ENCODE data around the gene TMC8. TPM values are rescaled to one million over a fixed set of nuclear protein-coding genes. Genes with fewer than 3 reads are reported as not detected.
"Not testable (repeated sequence)": the region's sequence is repeated elsewhere in the genome, so short reads cannot be mapped to it uniquely, and the experiment has no call there.

The TMC8 gene
- 1 to 10 TPM; 2.6 to 3.9 (median 3.0) TPM for total RNA-seq
- polyA plus RNA-seq: 2.4 TPM
- long read RNA-seq, donor 1, full-length matches to known transcripts: 1 of 10 reads
- long read RNA-seq, donor 1, partial matches to known transcripts: 3 of 10 reads
- long read RNA-seq, donor 1, other reads (novel, unspliced or antisense): 6 of 10 reads
- long read RNA-seq, donor 2, partial matches to known transcripts: 0 of 2 reads
- long read RNA-seq, donor 2, other reads (novel, unspliced or antisense): 2 of 2 reads
- long read RNA-seq, donor 3, partial matches to known transcripts: 0 of 6 reads
- long read RNA-seq, donor 3, other reads (novel, unspliced or antisense): 6 of 6 reads
- long read RNA-seq, donor 4: 0 reads

DNA sequence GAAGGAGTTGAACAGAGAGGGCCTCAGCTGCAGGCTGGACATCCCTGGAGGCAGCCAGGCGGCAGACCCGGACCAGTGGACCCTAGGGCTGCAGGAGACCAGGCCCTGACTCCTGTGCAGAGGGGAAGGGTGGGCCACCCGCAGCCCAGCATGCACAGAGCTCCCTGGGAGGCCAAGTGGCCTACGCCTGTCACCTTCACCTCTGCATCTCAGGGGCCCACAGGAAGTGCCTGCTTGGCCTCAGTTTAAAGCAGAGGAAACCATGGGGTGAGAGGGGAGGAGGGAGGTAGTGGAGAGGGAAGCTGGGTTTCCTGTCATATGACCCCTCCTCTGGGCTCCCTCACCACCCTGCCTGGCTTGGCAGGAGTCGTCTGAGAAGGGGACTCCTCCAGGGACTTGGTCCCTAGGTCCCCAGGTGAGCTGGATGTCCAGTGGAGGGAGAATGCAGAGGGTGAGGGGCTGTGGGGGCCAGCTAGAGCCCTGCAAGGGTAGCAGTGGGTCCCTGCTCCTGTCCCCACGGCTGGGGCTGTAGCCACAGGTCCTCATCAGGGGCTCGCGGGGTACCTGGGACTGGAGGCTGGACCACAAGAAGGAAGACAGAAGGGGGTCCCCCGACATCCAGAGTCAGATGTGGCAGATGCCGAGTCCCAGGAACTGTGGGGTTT lies at the start of gene TMC8:
Gene TMC8, plus strand, starts transcription at position 335 of the 665 bp plus-strand sequence. CDS start 818 bp downstream, outside the sequence.
- Histone ChIP-seq H3K27me3 (ENCODE audit: control insufficient read depth, insufficient read depth) (no peaks in the 10 kb centered on the region), H3K27ac (ENCODE audit: low read length) (no peak within 1 kb of the TSS), H3K4me3 (ENCODE audit: low read length) (peak within 1 kb of the TSS; percentile 7), H3K4me1 (ENCODE audit: control insufficient read depth, insufficient read depth, low read length) (peaks cover 4% of the 10 kb centered on the region), H3K9me3 (ENCODE audit: control insufficient read depth, low read length) (no peaks in the 10 kb centered on the region)
- 70% methylated on average over 10 of the region's 10 CpGs for WGBS
- intact Hi-C loops (cut with DNase I): loop anchor here in 1 of 4 donors (5.0 kb wide), 1 partner anchor 42 kb away; no protein-coding TSS in a partner anchor
- ATAC-seq: peak in 1 of 2 donors; percentile 1
- peak in 2 of 3 donors; percentile 70 to 78 for DNase-seq

DNA sequence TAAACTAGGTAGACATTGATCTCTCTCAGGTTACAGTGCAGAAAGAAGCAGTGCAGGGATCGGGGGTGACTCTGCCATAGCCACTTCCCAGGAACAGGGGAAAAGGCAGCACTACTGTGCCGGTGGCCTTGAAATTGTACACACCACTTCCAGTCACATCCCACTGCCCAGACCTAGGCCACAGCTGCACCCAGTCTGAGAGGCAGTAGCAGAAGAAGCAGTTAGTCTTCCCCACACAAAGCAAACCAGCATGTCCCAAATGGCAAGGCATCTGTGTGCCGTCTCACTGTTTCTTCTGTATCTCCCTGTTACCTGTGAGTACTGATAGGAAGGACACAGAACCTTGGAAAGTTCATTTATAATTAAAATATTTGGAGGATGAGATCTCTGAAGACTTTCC lies 49.0 kb upstream of the TMC8 start:
- DNase-seq: no peak
- Histone ChIP-seq H3K9me3 (ENCODE audit: control insufficient read depth, low read length) (no peaks in the 10 kb centered on the region), H3K27me3 (ENCODE audit: control insufficient read depth, insufficient read depth) (no peaks in the 10 kb centered on the region), H3K4me1 (ENCODE audit: control insufficient read depth, insufficient read depth, low read length) (no peaks in the 10 kb centered on the region), H3K27ac (ENCODE audit: low read length) (peak overlapping the region; percentile 14), H3K4me3 (ENCODE audit: low read length) (no peak overlapping the region)
- 74% methylated on average over 3 of the region's 3 CpGs for WGBS
- ATAC-seq: peak in 1 of 2 donors; percentile 30
- intact Hi-C loops (cut with DNase I): no loop called here

DNA sequence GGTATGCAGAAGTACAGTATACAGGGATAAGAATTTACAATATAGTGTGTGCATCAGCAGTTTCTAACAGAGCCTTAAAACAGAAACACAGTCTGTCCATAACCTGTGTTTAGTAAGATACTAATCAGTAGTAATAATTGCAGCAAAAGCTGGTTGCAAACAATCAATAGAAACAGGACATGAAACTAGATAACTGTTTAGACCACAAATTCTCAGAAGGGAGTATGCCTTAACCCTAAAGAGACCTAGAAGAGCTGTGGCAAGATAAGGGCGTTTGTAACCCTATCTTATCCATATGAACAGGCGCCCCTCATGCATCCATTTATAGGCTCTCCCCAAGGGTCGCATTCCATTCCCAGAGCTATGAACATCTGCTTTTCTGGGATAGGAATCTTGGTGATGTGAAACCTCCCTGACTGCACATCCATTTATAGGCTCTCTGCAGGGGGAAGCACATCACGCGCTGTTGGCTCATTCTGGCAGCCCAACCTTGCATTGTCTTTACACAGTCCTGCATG lies 48.2 kb upstream of the TMC8 start:
- intact Hi-C loops (cut with DNase I); H3K4me1 ChIP-seq (ENCODE audit: control insufficient read depth, insufficient read depth, low read length); H3K27me3 ChIP-seq (ENCODE audit: control insufficient read depth, insufficient read depth); H3K4me3 ChIP-seq (ENCODE audit: low read length); ATAC-seq; H3K9me3 ChIP-seq (ENCODE audit: control insufficient read depth, low read length); DNase-seq: not testable (repeated sequence)
- 50% methylated on average over 5 of the region's 5 CpGs for WGBS
- peak overlapping the region; percentile 7 for H3K27ac ChIP-seq (ENCODE audit: low read length)

DNA sequence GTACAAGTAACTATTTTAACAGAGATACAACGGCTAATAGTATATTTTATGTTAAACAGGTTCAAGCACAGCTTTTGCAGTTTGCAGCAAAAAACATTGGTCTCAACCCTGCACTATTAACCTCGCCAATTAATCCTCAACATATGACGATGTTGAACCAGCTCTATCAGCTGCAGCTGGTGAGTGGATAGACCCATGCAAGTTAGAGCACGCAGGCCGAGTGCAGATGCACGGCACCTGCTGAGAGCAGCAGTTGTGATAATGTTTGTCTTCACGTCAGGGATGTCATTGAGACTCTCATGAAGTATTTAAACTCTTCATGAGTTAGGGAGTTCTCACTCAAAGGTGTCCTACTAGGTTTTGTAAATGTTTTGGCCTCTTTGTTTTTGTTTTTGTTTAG lies 47.6 kb upstream of the TMC8 start:
- DNase-seq: no peak
- H3K27me3 ChIP-seq (ENCODE audit: control insufficient read depth, insufficient read depth): no peaks in the 10 kb centered on the region
- no peaks in the 10 kb centered on the region for H3K4me1 ChIP-seq (ENCODE audit: control insufficient read depth, insufficient read depth, low read length)
- intact Hi-C loops (cut with DNase I): no loop called here
- ATAC-seq: no peak
- 69% methylated on average over 7 of the region's 7 CpGs for WGBS
- H3K27ac ChIP-seq (ENCODE audit: low read length): peak overlapping the region; percentile 83
- no peaks in the 10 kb centered on the region for H3K9me3 ChIP-seq (ENCODE audit: control insufficient read depth, low read length)
- no peak overlapping the region for H3K4me3 ChIP-seq (ENCODE audit: low read length)

- intact Hi-C loops (cut with DNase I): no loop called here
Observed at GRCh38 chr17:78086740-78087139, 43.8 kb upstream of the TMC8 start.

DNA sequence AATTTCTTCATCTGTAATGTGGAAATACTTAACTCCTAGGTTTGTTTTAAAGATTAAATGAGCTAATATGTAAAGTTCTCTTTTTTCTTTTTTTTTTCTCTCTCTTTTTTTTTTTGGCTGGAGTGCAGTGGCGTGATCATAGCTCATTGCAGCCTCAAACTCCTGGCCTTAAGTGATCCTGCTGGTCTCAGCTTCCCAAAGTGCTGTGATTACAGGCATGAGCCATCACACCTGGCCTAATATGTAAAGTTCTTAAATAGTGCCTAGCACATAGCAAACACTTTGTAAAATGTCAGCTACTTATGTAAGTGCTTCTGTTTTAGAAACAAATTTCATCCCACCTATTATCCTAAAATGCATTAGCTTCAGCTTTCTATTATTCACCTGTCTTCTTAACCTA lies 42.0 kb upstream of the TMC8 start:
- ATAC-seq: no peak
- no peak overlapping the region for H3K27ac ChIP-seq (ENCODE audit: low read length)

More at GRCh38 chr17:78086740-78087139, 43.8 kb upstream of the TMC8 start:
- ATAC-seq (no peak), DNase-seq (no peak)
- Histone ChIP-seq H3K27me3 (ENCODE audit: control insufficient read depth, insufficient read depth) (no peaks in the 10 kb centered on the region), H3K27ac (ENCODE audit: low read length) (no peak overlapping the region), H3K9me3 (ENCODE audit: control insufficient read depth, low read length) (no peaks in the 10 kb centered on the region), H3K4me1 (ENCODE audit: control insufficient read depth, insufficient read depth, low read length) (peaks cover 2% of the 10 kb centered on the region), H3K4me3 (ENCODE audit: low read length) (no peak overlapping the region)
- 94% methylated on average over 13 of the region's 13 CpGs for WGBS

DNA sequence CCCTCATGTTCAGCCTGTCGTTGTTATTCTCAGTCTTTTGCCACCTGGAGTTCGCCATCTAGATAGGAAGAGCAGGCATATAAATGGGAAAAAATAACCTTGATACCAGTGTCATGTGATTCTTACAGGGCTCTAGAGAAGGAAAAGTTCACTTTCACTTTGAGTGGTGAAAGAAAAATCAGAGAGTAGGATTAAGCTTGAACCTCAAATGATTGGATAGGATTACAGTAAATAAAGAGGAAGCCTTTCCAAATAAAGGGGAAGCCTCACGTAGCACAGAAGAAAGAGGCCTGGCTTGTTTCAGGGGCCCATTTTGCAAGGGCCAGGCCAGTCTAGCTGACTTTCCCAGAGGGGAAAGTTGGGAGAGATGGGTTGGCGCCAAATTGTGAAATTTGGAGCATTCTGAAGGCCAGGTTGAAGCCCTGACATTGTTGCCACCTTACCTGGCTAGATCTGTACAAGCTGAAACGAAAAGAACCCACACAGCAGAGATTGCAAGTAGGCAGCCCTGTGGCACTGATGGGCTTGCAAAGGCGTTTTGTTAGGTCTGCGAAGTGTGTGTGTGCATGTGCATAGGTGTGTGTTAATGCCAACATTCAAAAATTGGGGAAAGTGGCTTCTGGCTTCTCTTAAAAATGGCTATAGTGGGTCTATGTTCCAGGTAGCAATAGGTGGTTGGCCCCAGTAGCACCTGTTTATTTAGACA lies 40.8 kb upstream of the TMC8 start:
- Histone ChIP-seq H3K4me3 (ENCODE audit: low read length) (no peak overlapping the region), H3K4me1 (ENCODE audit: control insufficient read depth, insufficient read depth, low read length) (peaks cover 2% of the 10 kb centered on the region), H3K27ac (ENCODE audit: low read length) (peak overlapping the region; percentile 48), H3K9me3 (ENCODE audit: control insufficient read depth, low read length) (no peaks in the 10 kb centered on the region), H3K27me3 (ENCODE audit: control insufficient read depth, insufficient read depth) (no peaks in the 10 kb centered on the region)
- 72% methylated on average over 7 of the region's 7 CpGs for WGBS
- intact Hi-C loops (cut with DNase I): loop anchor here in 1 of 4 donors (10.0 kb wide), 1 partner anchor 65 kb away; no protein-coding TSS in a partner anchor
- no peak for DNase-seq
- ATAC-seq: peak in 1 of 2 donors; percentile 34

More for the DNA sequence above, 42.0 kb upstream of the TMC8 start:
- Histone ChIP-seq H3K4me3 (ENCODE audit: low read length) (no peak overlapping the region), H3K4me1 (ENCODE audit: control insufficient read depth, insufficient read depth, low read length) (peaks cover 2% of the 10 kb centered on the region), H3K9me3 (ENCODE audit: control insufficient read depth, low read length) (no peaks in the 10 kb centered on the region), H3K27me3 (ENCODE audit: control insufficient read depth, insufficient read depth) (no peaks in the 10 kb centered on the region)
- DNase-seq: no peak
- 88% methylated on average over 1 of the region's 1 CpG for WGBS
- intact Hi-C loops (cut with DNase I): no loop called here

GRCh38 chr17:78092794-78093324 lies 37.7 kb upstream of the TMC8 start:
- Histone ChIP-seq H3K27ac (ENCODE audit: low read length) (no peak overlapping the region), H3K4me1 (ENCODE audit: control insufficient read depth, insufficient read depth, low read length) (peaks cover 2% of the 10 kb centered on the region), H3K27me3 (ENCODE audit: control insufficient read depth, insufficient read depth) (no peaks in the 10 kb centered on the region), H3K4me3 (ENCODE audit: low read length) (no peak overlapping the region), H3K9me3 (ENCODE audit: control insufficient read depth, low read length) (no peaks in the 10 kb centered on the region)
- intact Hi-C loops (cut with DNase I): loop anchor here in 1 of 4 donors (10.0 kb wide), 1 partner anchor 68 kb away; no protein-coding TSS in a partner anchor
- 82% methylated on average over 6 of the region's 6 CpGs for WGBS
- ATAC-seq (no peak), DNase-seq (no peak)

GRCh38 chr17:78095035-78095434 lies 35.5 kb upstream of the TMC8 start:
- Histone ChIP-seq H3K4me1 (ENCODE audit: control insufficient read depth, insufficient read depth, low read length) (no peaks in the 10 kb centered on the region), H3K27ac (ENCODE audit: low read length) (no peak overlapping the region), H3K27me3 (ENCODE audit: control insufficient read depth, insufficient read depth) (no peaks in the 10 kb centered on the region), H3K9me3 (ENCODE audit: control insufficient read depth, low read length) (no peaks in the 10 kb centered on the region), H3K4me3 (ENCODE audit: low read length) (no peak overlapping the region)
- WGBS: 92% methylated on average over 6 of the region's 6 CpGs
- DNase-seq (no peak), ATAC-seq (no peak)
- intact Hi-C loops (cut with DNase I): loop anchor here in 1 of 4 donors (10.0 kb wide), 1 partner anchor 70 kb away; no protein-coding TSS in a partner anchor

DNA sequence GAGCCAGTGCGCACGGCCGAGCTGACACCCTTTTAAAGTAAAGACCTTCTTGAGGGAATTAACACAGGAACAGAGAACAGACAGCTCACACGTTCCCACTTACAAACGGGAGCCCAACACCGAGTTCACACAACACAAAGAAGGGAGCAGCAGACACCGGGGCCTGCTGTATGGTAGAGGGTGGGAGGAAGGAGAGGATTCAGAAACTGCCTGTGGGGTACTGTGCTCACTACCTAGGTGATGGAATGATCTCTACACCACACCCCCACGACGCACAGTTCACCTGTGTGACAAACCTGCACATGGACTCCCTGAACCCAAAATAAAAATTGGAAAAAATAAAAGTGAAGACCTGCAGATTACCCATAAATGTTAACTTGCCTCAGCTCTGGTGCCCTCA lies 34.5 kb upstream of the TMC8 start:
- intact Hi-C loops (cut with DNase I): loop anchor here in 1 of 4 donors (10.0 kb wide), 1 partner anchor 71 kb away; no protein-coding TSS in a partner anchor
- no peak overlapping the region for H3K4me3 ChIP-seq (ENCODE audit: low read length)
- ATAC-seq (no peak), DNase-seq (peak in 1 of 3 donors; percentile 27)
- no peak overlapping the region for H3K27ac ChIP-seq (ENCODE audit: low read length)
- no peaks in the 10 kb centered on the region for H3K4me1 ChIP-seq (ENCODE audit: control insufficient read depth, insufficient read depth, low read length)
- H3K27me3 ChIP-seq (ENCODE audit: control insufficient read depth, insufficient read depth): no peaks in the 10 kb centered on the region
- H3K9me3 ChIP-seq (ENCODE audit: control insufficient read depth, low read length): no peaks in the 10 kb centered on the region
- WGBS: 87% methylated on average over 9 of the region's 9 CpGs
